Keratinocyte (primary cell): ENCODE results near the gene ADGRL3.

Experiments used
- CTCF ChIP-seq, 3 experiments: IDR thresholded peaks in 1 of 3; conservative IDR thresholded peaks in 1 of 3; optimal IDR thresholded peaks in 1 of 3; 2 replicates in 2 of 3; 3 replicates in 1 of 3; pipeline versions ENCODE3 to v1.5.1; 2011; ENCODE audit warnings: low read length in 3 of 3, mild to moderate bottlenecking in 3 of 3, moderate library complexity in 2 of 3, control low read depth in 1 of 3, inconsistent platforms in 1 of 3; ENCODE audit not compliant: insufficient read depth in 2 of 3; ENCODE audit errors: extremely low read depth in 1 of 3
- EZH2 ChIP-seq: IDR thresholded peaks from one replicate; pipeline ENCODE4 v1.6.1; 2012; ENCODE audit warnings: inconsistent platforms, mild to moderate bottlenecking, low read length, moderate library complexity

GRCh38 chr4:62117886-62118285 is 917.8 kb downstream of the ADGRL3 start:
- TF ChIP-seq CTCF (optimal IDR thresholded peaks at IDR 0.05 in 1 of 3, IDR thresholded peaks at IDR 0.05 in 1 of 3, conservative IDR thresholded peaks at IDR 0.05 in 1 of 3; ENCODE audit: extremely low read depth in 1 of 3, insufficient read depth in 2 of 3, low read length in 3 of 3) (no peak), EZH2 (no peak)
